Measurements from ENCODE around the gene ZNF473.
A peak's percentile ranks its signal among the peaks of the same experiment; 100 is the strongest.

ZNF473 gene

DNA sequence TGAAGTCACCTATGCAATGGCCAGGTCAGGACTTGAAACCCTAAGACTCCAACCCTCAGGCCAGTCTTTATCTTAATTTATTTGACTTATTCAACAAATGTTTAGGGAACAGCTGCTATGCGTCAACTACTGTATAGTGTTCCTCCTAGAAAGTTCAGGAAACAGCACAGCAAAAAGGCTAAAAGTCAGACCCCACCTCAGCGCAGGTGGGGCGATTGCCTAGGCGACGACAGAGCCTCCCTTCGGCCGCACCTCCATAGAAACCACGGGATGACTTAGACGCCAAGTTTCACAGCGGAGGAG lies 1.1 kb upstream of the ZNF473 start:
- no peaks in the 10 kb centered on the region for H3K36me3 ChIP-seq (ENCODE audit: insufficient read depth, low read length)
- H3K9ac ChIP-seq (ENCODE audit: low read depth, low read length) = peak overlapping the region; percentile 69
- H3K4me1 ChIP-seq (ENCODE audit: insufficient read depth, low read length) = no peaks in the 10 kb centered on the region
- H3K9me3 ChIP-seq (ENCODE audit: control insufficient read depth, insufficient read depth, low read length) = no peaks in the 10 kb centered on the region

DNA sequence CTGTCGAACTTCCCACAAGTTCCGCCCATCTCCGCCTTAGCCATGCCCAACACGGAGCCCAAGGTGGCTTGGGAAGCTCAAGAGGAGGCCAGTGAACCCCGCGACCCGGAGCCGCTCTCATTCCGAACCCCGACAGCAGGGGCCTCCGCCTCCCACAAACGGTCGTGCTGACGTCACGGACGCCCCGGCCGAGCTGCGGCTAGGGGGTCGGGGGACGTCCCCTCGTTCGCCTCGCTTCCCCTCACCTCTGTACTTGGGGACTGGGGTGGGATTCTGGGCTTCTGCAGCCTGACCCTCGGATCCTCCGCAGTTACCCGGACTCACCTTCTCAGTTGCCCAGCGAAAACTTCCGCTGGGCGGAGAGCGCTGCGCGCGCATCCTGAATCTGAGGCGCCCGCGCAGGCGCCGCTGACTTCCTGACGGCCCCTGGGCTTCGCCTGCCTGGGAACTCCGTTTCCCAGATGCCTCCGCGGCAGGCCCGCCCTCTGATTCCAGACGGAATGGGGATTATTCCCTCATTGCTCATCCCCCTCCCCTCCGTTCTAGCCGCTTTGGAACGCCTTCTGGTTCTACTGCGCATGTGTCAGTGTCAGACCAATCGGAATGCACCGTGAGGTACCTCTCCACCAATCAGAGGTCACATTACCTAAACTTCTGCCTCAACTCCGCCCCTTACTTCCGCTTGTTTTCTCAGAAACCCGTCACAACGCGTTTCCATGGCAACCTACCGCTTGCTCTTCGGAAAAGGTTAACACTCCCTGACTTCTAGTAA lies 597 bp upstream of the ZNF473 start, which contains the start of gene VRK3:
Gene VRK3, minus strand, starts transcription at position 351 of the 772 bp plus-strand sequence. CDS start 9,210 bp downstream, outside the sequence.
- H3K9me3 ChIP-seq (ENCODE audit: control insufficient read depth, insufficient read depth, low read length) = no peaks in the 10 kb centered on the region
- no peaks in the 10 kb centered on the region for H3K36me3 ChIP-seq (ENCODE audit: insufficient read depth, low read length)
- no peaks in the 10 kb centered on the region for H3K4me1 ChIP-seq (ENCODE audit: insufficient read depth, low read length)
- peak within 1 kb of the TSS; percentile 72 for H3K9ac ChIP-seq (ENCODE audit: low read depth, low read length)

DNA sequence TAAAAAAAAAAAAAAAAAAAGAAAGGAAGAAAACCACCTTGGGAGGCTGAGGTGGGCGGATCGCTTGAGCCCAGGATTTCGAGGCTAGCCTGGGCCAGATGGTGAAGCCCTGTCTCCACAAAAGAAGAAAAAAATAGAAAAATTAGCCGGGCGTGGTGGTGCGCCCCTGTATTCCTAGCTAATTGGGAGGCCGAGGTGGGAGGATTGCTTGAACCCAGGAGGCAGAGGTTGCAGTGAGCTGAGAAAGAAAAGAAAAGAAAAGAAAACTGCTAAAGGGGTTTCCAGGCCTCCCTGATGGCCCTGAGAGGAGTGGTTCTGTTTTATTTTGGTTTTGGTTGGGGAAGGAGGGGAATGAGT lies 723 bp downstream of the ZNF473 start:
- H3K4me1 ChIP-seq (ENCODE audit: insufficient read depth, low read length) = no peaks in the 10 kb centered on the region
- no peaks in the 10 kb centered on the region for H3K36me3 ChIP-seq (ENCODE audit: insufficient read depth, low read length)
- H3K9me3 ChIP-seq (ENCODE audit: control insufficient read depth, insufficient read depth, low read length) = no peaks in the 10 kb centered on the region
- peak overlapping the region; percentile 72; the same call in 1 of the 2 replicates for H3K9ac ChIP-seq (ENCODE audit: low read depth, low read length)

DNA sequence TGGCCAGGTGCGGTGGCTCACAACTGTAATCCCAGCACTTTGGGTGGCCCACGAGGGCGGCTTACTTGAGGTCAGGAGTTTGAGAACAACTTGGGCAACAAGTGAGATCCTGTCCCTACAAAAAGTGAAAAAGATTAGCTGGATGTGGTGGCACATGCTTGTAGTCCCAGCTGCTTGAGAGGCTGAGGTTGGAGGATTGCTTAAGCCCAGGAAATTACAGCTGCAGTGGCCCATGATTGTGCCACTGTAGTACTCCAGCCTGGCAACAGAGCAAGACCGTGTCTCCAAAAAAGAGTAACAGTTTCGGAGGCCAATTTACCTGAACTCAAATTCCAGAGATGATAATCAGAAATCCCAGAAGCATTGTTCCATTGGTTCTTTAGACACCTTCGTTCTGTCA lies 4.4 kb downstream of the ZNF473 start:
- Histone ChIP-seq H3K4me1 (ENCODE audit: insufficient read depth, low read length) (no peaks in the 10 kb centered on the region), H3K9me3 (ENCODE audit: control insufficient read depth, insufficient read depth, low read length) (no peaks in the 10 kb centered on the region), H3K36me3 (ENCODE audit: insufficient read depth, low read length) (peaks cover 7% of the 10 kb centered on the region; the same call in 1 of the 2 replicates), H3K9ac (ENCODE audit: low read depth, low read length) (no peak overlapping the region)

DNA sequence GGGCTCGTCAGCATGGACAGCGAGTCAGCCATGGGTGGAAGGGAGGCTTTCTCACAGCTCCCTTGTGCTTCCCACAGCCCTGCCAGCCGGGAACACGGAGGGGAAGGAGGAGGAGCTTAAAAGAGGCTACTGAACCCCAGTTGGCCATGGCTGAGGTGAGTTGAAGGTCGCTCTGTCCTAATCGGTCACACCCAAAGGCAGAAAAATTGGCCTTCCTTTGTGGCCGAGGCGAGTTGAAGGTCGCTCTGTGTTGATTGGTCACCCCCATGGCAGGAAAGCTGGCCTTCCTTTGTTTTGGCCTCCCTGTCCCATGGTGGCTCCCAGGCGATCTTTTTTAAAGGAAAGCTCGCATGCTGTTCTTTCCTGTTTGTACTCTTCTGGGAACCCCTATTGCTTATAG lies 5.1 kb downstream of the ZNF473 start:
- no peak overlapping the region for H3K9ac ChIP-seq (ENCODE audit: low read depth, low read length)
- H3K4me1 ChIP-seq (ENCODE audit: insufficient read depth, low read length) = no peaks in the 10 kb centered on the region
- peaks cover 7% of the 10 kb centered on the region; the same call in 1 of the 2 replicates for H3K36me3 ChIP-seq (ENCODE audit: insufficient read depth, low read length)
- no peaks in the 10 kb centered on the region for H3K9me3 ChIP-seq (ENCODE audit: control insufficient read depth, insufficient read depth, low read length)

DNA sequence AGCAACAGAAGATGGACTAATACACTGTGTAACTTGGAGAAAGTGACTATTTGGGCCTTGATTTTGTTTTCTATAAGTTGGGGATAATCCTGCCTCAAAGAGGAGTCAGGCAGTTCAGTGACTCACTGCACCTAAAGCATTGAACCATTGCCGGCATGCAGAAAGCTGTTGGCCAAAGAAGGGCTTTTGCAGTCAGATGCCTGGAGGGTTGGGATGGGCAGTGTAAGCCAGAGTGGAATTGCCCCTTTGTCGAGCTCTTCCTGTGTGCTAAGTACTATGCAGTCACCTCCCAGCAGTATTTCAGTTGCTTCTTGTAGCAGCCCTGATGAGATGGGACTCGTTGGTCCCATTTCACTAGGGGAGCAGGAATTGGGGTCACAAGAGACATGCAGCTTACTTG lies 11.1 kb downstream of the ZNF473 start:
- Histone ChIP-seq H3K4me1 (ENCODE audit: insufficient read depth, low read length) (no peaks in the 10 kb centered on the region), H3K9ac (ENCODE audit: low read depth, low read length) (no peak overlapping the region), H3K9me3 (ENCODE audit: control insufficient read depth, insufficient read depth, low read length) (no peaks in the 10 kb centered on the region), H3K36me3 (ENCODE audit: insufficient read depth, low read length) (peaks cover 16% of the 10 kb centered on the region)

DNA sequence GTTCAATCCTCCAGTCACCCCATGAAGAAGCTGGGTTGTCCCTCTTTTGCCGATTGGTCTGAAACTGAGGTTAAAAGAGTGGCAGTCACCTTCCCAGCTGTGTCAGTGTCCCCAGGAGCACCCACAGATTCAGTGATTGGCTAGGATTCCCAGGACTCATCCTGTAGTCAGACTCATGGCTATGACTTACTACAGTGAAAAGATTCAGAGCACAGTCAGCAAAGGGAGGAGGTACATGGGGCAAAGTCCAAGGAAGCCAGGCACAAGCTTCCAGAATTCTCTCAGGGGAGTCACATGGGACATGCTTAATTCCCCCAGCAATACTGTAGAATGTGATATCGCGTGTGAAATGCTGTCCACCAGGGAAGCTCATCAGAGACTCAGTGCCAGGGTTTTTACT lies 14.2 kb downstream of the ZNF473 start:
- Histone ChIP-seq H3K9me3 (ENCODE audit: control insufficient read depth, insufficient read depth, low read length) (peaks cover 7% of the 10 kb centered on the region; the same call in 1 of the 2 replicates), H3K4me1 (ENCODE audit: insufficient read depth, low read length) (no peaks in the 10 kb centered on the region), H3K36me3 (ENCODE audit: insufficient read depth, low read length) (peaks cover 27% of the 10 kb centered on the region), H3K9ac (ENCODE audit: low read depth, low read length) (no peak overlapping the region)

DNA sequence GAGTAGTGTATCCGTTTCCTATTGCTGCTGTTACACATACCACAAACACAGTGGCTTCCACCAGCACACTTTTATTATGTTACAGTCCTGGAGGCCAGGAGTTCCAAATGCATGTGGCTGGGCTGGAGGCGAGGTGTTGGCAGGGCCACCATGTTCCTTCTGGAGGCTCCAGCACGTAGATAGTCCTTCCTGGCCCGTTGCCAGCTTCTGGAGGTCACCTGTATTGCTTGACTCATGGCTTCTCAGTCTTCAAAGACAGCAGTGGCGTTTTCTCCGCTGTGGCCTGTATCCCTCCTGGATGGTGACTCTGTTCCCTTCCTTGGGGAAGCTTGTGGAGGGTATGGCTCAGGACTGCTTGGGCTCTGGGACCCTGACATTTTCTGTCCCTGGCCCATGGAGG lies 15.2 kb downstream of the ZNF473 start:
- Histone ChIP-seq H3K4me1 (ENCODE audit: insufficient read depth, low read length) (no peaks in the 10 kb centered on the region), H3K9ac (ENCODE audit: low read depth, low read length) (no peak overlapping the region), H3K9me3 (ENCODE audit: control insufficient read depth, insufficient read depth, low read length) (peaks cover 14% of the 10 kb centered on the region; the same call in 1 of the 2 replicates), H3K36me3 (ENCODE audit: insufficient read depth, low read length) (peaks cover 36% of the 10 kb centered on the region)

DNA sequence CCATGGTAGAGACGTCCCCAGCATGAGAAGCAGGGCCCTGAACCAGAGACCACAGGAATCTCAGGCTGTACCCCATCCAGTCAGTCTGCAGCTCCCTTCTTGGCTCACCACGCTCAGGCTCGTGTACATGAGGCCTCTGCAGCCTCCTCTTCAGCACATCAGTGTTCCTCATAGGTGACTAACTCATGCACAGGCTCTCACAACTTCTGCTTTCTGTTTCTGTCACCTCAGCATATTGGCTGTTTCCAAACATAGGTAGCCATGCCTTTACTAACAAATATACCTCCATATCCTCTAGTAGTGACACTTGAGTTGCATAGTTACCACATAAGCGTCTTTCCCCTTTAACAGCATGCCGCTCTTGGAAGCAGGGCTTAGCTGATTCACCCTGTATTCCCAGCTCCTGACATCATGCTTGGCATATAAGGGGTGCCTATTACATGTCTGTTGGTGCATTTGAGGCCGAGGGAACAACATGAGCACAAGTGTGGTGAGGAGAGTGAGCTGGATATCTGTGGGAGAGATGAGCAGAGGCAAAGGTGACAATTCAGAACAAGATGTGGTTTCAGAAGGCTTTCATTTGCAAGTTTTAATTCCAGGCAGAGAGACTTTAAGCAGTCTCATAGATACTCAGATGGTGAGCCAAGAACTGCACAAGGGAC lies 16.7 kb downstream of the ZNF473 start:
- peaks cover 44% of the 10 kb centered on the region for H3K36me3 ChIP-seq (ENCODE audit: insufficient read depth, low read length)
- H3K9ac ChIP-seq (ENCODE audit: low read depth, low read length) = no peak overlapping the region
- H3K4me1 ChIP-seq (ENCODE audit: insufficient read depth, low read length) = no peaks in the 10 kb centered on the region
- peaks cover 19% of the 10 kb centered on the region; the same call in 1 of the 2 replicates for H3K9me3 ChIP-seq (ENCODE audit: control insufficient read depth, insufficient read depth, low read length)

DNA sequence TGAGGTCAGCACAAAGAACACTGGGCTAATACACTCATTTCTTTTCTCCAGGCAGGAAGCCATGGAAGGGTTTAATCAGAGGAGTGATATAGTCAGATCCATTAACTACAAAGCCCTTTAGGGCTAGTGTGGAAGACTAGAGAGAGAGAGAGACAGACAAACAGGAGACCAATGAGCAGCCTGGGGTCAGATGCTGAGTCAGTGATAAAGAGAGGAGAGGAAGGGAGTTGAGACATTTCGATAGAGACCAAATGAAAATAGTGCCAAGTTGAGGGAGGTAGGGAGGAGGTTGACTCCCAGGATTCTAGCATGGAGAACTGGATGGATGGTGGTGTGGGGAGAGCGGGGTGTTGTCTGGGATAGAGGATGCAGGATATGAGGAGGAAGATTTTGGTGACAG lies 18.2 kb downstream of the ZNF473 start:
- no peak overlapping the region for H3K9ac ChIP-seq (ENCODE audit: low read depth, low read length)
- H3K9me3 ChIP-seq (ENCODE audit: control insufficient read depth, insufficient read depth, low read length) = peaks cover 19% of the 10 kb centered on the region; the same call in 1 of the 2 replicates
- H3K36me3 ChIP-seq (ENCODE audit: insufficient read depth, low read length) = peaks cover 44% of the 10 kb centered on the region

DNA sequence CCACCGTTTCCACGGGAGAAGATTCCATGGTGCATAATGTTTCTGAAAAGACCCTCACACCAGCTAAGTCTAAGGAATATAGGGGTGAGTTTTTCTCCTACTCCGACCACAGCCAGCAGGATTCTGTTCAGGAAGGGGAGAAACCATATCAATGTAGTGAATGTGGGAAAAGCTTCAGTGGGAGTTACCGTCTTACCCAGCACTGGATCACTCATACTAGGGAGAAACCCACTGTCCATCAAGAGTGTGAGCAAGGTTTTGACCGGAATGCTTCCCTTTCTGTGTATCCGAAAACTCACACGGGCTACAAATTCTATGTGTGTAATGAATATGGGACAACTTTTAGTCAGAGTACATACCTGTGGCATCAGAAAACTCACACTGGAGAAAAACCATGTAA lies 19.1 kb downstream of the ZNF473 start:
- peaks cover 19% of the 10 kb centered on the region; the same call in 1 of the 2 replicates for H3K9me3 ChIP-seq (ENCODE audit: control insufficient read depth, insufficient read depth, low read length)
- no peaks in the 10 kb centered on the region for H3K4me1 ChIP-seq (ENCODE audit: insufficient read depth, low read length)

More for the DNA sequence above, 18.2 kb downstream of the ZNF473 start:
- H3K4me1 ChIP-seq (ENCODE audit: insufficient read depth, low read length) = no peaks in the 10 kb centered on the region

DNA sequence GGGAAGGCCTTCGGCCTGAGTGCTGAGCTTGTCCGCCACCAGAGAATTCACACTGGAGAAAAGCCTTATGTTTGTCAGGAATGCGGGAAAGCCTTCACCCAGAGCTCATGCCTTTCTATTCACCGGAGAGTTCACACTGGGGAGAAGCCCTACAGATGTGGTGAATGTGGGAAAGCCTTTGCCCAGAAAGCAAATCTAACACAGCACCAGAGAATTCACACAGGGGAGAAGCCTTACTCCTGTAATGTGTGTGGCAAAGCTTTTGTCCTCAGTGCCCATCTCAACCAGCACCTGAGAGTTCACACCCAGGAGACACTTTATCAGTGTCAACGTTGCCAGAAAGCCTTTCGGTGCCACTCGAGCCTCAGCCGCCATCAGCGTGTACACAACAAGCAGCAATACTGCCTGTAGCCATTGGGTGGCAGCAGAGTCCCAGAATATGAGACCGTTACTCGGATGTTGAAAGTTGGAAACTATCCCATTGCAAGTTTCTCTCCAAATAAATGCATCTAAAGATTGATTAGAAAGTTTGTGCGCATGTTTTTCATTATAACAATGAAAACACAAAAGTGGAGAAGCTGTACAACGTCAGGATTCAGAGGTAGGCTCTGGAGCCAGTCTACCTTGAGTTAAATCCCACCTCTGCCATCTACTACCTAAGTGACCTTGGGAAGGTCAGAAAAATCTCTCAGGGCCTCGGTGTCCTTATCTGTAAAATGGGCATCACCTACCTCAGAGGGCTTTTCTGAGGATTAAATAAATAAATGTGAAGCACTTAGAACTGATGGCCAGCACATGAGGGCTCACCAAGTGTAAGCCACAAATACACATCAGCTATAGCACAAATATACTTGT lies 21.1 kb downstream of the ZNF473 start:
- Histone ChIP-seq H3K9me3 (ENCODE audit: control insufficient read depth, insufficient read depth, low read length) (peaks cover 19% of the 10 kb centered on the region; the same call in 1 of the 2 replicates), H3K9ac (ENCODE audit: low read depth, low read length) (no peak overlapping the region), H3K4me1 (ENCODE audit: insufficient read depth, low read length) (no peaks in the 10 kb centered on the region), H3K36me3 (ENCODE audit: insufficient read depth, low read length) (peaks cover 36% of the 10 kb centered on the region)

More for the DNA sequence above, 19.1 kb downstream of the ZNF473 start:
- Histone ChIP-seq H3K9ac (ENCODE audit: low read depth, low read length) (no peak overlapping the region), H3K36me3 (ENCODE audit: insufficient read depth, low read length) (peaks cover 44% of the 10 kb centered on the region)

DNA sequence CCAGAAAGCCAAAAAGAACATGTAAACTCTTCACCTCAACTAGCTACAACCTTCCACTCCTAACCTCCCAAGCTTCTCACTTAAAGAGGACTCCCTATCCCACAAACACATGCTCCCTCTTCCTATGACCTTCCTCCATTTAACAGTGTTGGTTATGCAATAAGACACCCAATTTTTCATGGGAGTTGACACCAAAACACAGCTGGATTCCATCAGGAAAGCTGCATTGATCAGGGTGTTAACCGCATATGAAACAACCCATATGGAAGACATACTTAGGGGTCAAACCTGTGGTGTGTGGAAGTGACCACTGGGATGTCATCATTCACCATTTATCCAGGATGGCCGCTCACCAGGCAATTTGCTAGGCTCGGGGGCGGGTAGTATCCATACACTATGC lies 21.9 kb downstream of the ZNF473 start:
- H3K36me3 ChIP-seq (ENCODE audit: insufficient read depth, low read length) = peaks cover 28% of the 10 kb centered on the region
- H3K9me3 ChIP-seq (ENCODE audit: control insufficient read depth, insufficient read depth, low read length) = peaks cover 19% of the 10 kb centered on the region; the same call in 1 of the 2 replicates

More for the DNA sequence above, 21.9 kb downstream of the ZNF473 start:
- H3K4me1 ChIP-seq (ENCODE audit: insufficient read depth, low read length) = no peaks in the 10 kb centered on the region
- H3K9ac ChIP-seq (ENCODE audit: low read depth, low read length) = no peak overlapping the region

Measured in ES-I3 (cell line).